Parathyroid adenoma (tissue), 2 donors: ENCODE measurements around the gene PTGES2.
A peak's percentile ranks its signal among the peaks of the same experiment; 100 is the strongest.

Source experiments
- H2AFZ ChIP-seq: fragments of 300-600 bp; sonication (generic); one replicate; pipeline ENCODE4 v1.7.0; 2017; ENCODE audit warnings: antibody characterized with exemption, mild to moderate bottlenecking
- H3K27ac ChIP-seq: fragments of 300-600 bp; sonication (generic); one replicate; pipeline ENCODE4 v1.7.0; 2017
- H3K27me3 ChIP-seq: fragments of 300-600 bp; sonication (generic); one replicate; pipeline ENCODE4 v1.7.0; 2017; ENCODE audit warnings: low read length; ENCODE audit not compliant: control insufficient read depth, insufficient read depth
- H3K36me3 ChIP-seq: fragments of 300-600 bp; sonication (generic); one replicate; pipeline ENCODE4 v1.7.0; 2017; ENCODE audit warnings: low read length; ENCODE audit not compliant: control insufficient read depth, insufficient read depth
- H3K4me1 ChIP-seq: fragments of 300-600 bp; sonication (generic); one replicate; pipeline ENCODE4 v1.7.0; 2017; ENCODE audit warnings: control low read depth
- H3K4me2 ChIP-seq: fragments of 300-600 bp; sonication (generic); one replicate; pipeline ENCODE4 v1.7.0; 2017; ENCODE audit warnings: low read length
- H3K4me3 ChIP-seq: fragments of 300-600 bp; sonication (generic); one replicate; pipeline ENCODE4 v1.7.0; 2017; ENCODE audit warnings: low read depth, low read length
- H3K79me2 ChIP-seq: fragments of 300-600 bp; sonication (generic); one replicate; pipeline ENCODE4 v1.7.0; 2017; ENCODE audit warnings: control low read depth
- H3K9ac ChIP-seq: fragments of 300-600 bp; sonication (generic); one replicate; pipeline ENCODE4 v1.7.0; 2017; ENCODE audit warnings: mild to moderate bottlenecking
- H3K9me3 ChIP-seq: fragments of 300-600 bp; sonication (generic); one replicate; pipeline ENCODE4 v1.7.0; 2017; ENCODE audit warnings: low read length; ENCODE audit not compliant: control insufficient read depth
- TF ChIP-seq, protein P1 (sequence below): fragments of 300-600 bp; sonication (generic); IDR thresholded peaks from one replicate; pipeline ENCODE4 v1.7.0; 2017; ENCODE audit warnings: antibody characterized with exemption, mild to moderate bottlenecking
- donor health status: primary hyperparathyroidism.

Gene PTGES2

DNA sequence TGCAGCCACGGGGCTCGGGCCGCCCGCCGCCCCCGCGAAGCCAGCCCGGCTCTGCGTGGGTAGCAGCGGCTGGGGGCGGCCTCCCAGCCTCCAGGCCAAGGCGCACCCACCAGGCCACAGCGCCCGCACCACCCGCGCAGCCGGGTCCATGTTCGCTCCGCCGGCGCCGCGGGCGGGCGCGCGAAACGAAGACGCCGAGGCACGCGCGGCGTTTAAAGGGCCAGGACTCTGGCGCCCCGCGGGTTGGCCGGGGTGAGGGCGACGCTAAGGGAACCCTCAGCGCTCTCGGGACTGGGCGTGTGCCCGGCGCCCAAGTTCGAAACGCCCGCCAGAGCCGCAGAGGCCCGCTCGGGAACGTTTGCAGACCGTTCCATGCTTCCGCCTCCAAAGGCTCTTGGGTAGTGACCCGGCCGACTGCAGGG is at the start of gene PTGES2:
Gene PTGES2, minus strand, starts transcription at position 162 of the 422 bp plus-strand sequence. Its CDS starts 12 bp downstream, at position 150.
- TF ChIP-seq, protein P1, sequence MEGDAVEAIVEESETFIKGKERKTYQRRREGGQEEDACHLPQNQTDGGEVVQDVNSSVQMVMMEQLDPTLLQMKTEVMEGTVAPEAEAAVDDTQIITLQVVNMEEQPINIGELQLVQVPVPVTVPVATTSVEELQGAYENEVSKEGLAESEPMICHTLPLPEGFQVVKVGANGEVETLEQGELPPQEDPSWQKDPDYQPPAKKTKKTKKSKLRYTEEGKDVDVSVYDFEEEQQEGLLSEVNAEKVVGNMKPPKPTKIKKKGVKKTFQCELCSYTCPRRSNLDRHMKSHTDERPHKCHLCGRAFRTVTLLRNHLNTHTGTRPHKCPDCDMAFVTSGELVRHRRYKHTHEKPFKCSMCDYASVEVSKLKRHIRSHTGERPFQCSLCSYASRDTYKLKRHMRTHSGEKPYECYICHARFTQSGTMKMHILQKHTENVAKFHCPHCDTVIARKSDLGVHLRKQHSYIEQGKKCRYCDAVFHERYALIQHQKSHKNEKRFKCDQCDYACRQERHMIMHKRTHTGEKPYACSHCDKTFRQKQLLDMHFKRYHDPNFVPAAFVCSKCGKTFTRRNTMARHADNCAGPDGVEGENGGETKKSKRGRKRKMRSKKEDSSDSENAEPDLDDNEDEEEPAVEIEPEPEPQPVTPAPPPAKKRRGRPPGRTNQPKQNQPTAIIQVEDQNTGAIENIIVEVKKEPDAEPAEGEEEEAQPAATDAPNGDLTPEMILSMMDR: no peak
- no peaks in the 10 kb centered on the region for H3K9me3 ChIP-seq

DNA sequence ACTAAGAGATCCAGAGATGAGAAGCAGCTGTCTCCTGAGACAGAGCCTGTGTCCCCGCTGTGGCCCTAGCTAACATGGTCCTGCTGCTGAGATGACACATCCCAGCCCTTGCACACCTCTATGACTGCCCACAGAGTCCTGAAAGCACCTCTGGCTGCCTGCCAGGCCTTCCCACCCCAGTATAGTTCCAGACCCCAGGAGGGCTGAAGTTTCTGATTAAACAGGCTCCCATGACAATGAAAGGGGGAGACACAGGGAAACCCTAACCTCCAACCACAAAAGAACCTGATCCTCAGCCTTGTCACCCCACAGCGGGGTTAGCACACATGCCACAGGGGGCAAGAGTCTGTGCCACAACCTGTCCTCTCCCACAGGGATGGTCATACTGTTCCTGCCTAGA is 48.2 kb upstream of the PTGES2 start:
- Histone ChIP-seq H3K4me1 (no peaks in the 10 kb centered on the region), H3K9ac (no peak overlapping the region), H3K27ac (no peak overlapping the region), H2AFZ (no peak overlapping the region), H3K36me3 (no peaks in the 10 kb centered on the region), H3K79me2 (no peaks in the 10 kb centered on the region), H3K9me3 (no peaks in the 10 kb centered on the region), H3K4me3 (no peak overlapping the region), H3K27me3 (no peaks in the 10 kb centered on the region), H3K4me2 (no peak overlapping the region)
- TF ChIP-seq, protein P1: no peak

More for the DNA sequence above, at the start of gene PTGES2:
- Histone ChIP-seq H3K9ac (peak within 1 kb of the TSS; percentile 55), H3K36me3 (no peaks in the 10 kb centered on the region), H3K4me3 (peak within 1 kb of the TSS; percentile 94), H3K27me3 (no peaks in the 10 kb centered on the region), H3K27ac (peak within 1 kb of the TSS; percentile 93), H3K4me1 (no peaks in the 10 kb centered on the region), H2AFZ (peak within 1 kb of the TSS; percentile 96), H3K4me2 (peak within 1 kb of the TSS; percentile 100), H3K79me2 (no peaks in the 10 kb centered on the region)

DNA sequence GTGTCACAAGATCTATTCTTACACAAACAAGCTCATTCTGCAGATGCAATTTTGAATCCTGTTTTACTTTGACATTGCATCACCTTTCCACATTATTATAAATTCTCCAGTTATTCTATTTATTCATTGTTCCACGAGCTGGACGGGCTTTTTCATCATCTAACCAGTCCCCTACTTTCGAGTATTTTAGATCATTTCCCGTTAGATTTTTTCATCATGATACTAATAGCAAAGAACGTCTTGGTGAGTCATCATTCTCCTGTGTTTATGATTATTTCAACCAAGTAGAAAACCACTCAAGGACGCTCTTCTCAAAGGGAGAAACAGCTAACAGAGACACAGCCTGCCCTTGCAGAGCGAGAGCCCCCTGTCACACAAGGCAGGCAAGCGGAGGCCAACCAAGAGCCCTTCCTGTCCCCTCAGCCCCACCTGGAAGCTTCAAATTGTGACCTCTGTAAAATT is 47.6 kb upstream of the PTGES2 start:
- no peaks in the 10 kb centered on the region for H3K4me1 ChIP-seq
- no peak overlapping the region for H3K27ac ChIP-seq
- peak overlapping the region; percentile 6 for H3K9ac ChIP-seq

DNA sequence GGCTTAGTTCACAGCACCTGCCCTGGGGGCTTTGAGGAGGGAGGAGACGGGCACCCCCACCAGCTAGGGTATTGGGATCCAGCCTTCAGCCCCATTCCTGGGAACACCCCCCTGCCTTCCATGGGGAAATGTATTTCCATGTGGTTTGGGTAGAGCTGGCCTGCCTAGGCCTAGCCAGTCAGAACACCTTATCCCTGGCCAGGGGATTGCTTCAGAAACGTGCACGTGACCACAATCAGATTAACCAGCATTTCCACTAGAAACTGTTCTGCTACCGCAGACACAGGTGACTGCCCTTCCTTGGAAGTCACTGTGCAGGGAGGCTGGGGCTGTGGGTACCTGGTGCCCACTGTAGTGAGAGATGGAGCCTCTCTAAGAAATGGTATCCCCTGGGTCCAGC is 46.5 kb upstream of the PTGES2 start:
- no peak overlapping the region for H3K4me3 ChIP-seq
- peak overlapping the region; percentile 37 for H3K4me2 ChIP-seq
- H3K27ac ChIP-seq: no peak overlapping the region
- no peak overlapping the region for H2AFZ ChIP-seq
- H3K27me3 ChIP-seq: no peaks in the 10 kb centered on the region
- H3K9ac ChIP-seq: no peak overlapping the region
- H3K9me3 ChIP-seq: no peaks in the 10 kb centered on the region
- TF ChIP-seq, protein P1: no peak
- H3K36me3 ChIP-seq: no peaks in the 10 kb centered on the region
- H3K79me2 ChIP-seq: no peaks in the 10 kb centered on the region
- no peaks in the 10 kb centered on the region for H3K4me1 ChIP-seq

More for the DNA sequence above, 47.6 kb upstream of the PTGES2 start:
- Histone ChIP-seq H3K79me2 (no peaks in the 10 kb centered on the region), H3K36me3 (no peaks in the 10 kb centered on the region), H2AFZ (no peak overlapping the region), H3K4me3 (no peak overlapping the region), H3K4me2 (no peak overlapping the region), H3K27me3 (no peaks in the 10 kb centered on the region), H3K9me3 (no peaks in the 10 kb centered on the region)
- TF ChIP-seq, protein P1: no peak

DNA sequence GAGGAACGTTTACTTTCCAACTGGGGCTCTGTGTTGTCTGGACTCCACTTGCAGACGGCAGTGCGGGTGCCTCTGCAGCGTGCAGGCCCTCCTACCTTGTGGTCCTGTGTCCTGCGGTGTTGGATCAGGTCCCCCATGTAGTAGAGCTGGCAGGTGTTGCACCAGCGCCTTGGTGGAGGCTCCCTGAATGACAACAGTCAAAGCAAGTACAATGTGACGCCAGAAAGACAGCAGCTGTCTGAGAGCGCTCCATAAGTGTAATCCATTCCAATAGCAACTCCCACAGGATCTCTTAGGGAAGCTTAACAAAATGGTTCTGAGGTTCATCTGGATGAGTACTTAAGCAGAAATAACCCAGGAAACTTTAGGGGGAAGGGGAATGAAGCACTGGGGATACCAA is 42.4 kb upstream of the PTGES2 start:
- Histone ChIP-seq H3K4me1 (no peaks in the 10 kb centered on the region), H3K36me3 (no peaks in the 10 kb centered on the region)
- TF ChIP-seq, protein P1: no peak

More for the DNA sequence above, 42.4 kb upstream of the PTGES2 start:
- H3K79me2 ChIP-seq: no peaks in the 10 kb centered on the region
- no peak overlapping the region for H3K9ac ChIP-seq
- H3K27ac ChIP-seq: no peak overlapping the region
- H3K9me3 ChIP-seq: no peaks in the 10 kb centered on the region
- no peak overlapping the region for H3K4me3 ChIP-seq
- H3K4me2 ChIP-seq: no peak overlapping the region
- H2AFZ ChIP-seq: no peak overlapping the region
- H3K27me3 ChIP-seq: no peaks in the 10 kb centered on the region
